ENCODE results near the gene DOCK3. TPM values are rescaled to one million over a fixed set of nuclear protein-coding genes. Genes with fewer than 3 reads are reported as not detected.

DOCK3 gene
- total and polyA plus RNA-seq, 2 of the 4 experiments (the other 2 are of a cell fraction), result under 0.01 to 0.12 TPM

- in situ Hi-C loops (cut with MboI; ENCODE audit: low sequenced_read_pairs) (no loop called here), dilution Hi-C loops (cut with HindIII; ENCODE audit: low sequenced_read_pairs, unreplicated experiment) (no loop called here), intact Hi-C loops (cut with micrococcal nuclease) (loop anchor here (10.0 kb wide), 1 partner anchor 586 kb away; no protein-coding TSS in a partner anchor)
- H4K20me1 ChIP-seq (ENCODE audit: insufficient read depth, low read length), result no peaks in the 10 kb centered on the region
- H3K9me3 ChIP-seq (ENCODE audit: control insufficient read depth, insufficient read depth, low read length), result no peaks in the 10 kb centered on the region
- H4K8ac ChIP-seq (ENCODE audit: low read depth in 2 of 2, low read length in 2 of 2), result no peak overlapping the region
- H3K23ac ChIP-seq (ENCODE audit: low read depth, low read length), result no peak overlapping the region
- H3K27ac ChIP-seq (ENCODE audit: insufficient read depth, low read length), result no peak overlapping the region
- H2BK120ac ChIP-seq (ENCODE audit: low read depth, low read length), result 0 out of 2 replicates have a peak overlapping the region, but pooled peaks have one; percentile 3
- no peak overlapping the region for H3K18ac ChIP-seq (ENCODE audit: low read depth, low read length)
- no peak overlapping the region for H2BK20ac ChIP-seq (ENCODE audit: low read depth, low read length)
- H3K4me1 ChIP-seq (ENCODE audit: control insufficient read depth, insufficient read depth, low read length), result peaks cover 14% of the 10 kb centered on the region
- H3K9ac ChIP-seq (ENCODE audit: low read depth, low read length), result no peak overlapping the region
- no peaks in the 10 kb centered on the region for H3K36me3 ChIP-seq (ENCODE audit: control insufficient read depth, insufficient read depth, low read length)
- no peak overlapping the region for H2AFZ ChIP-seq (replicated peaks; ENCODE audit: low read length, poor library complexity)
- no peak overlapping the region for H3K4me2 ChIP-seq (ENCODE audit: low read depth, low read length)
- BruUV-seq (replicated peaks), result no TSS peak
- H2AK5ac ChIP-seq (ENCODE audit: low read depth, low read length), result no peak overlapping the region
- ATAC-seq (ENCODE audit: low read depth) (no peak), DNase-seq (no peak)
- no peak overlapping the region for H3K14ac ChIP-seq (replicated peaks; ENCODE audit: low read depth, low read length)
- peaks cover 9% of the 10 kb centered on the region for H3K9me1 ChIP-seq (ENCODE audit: insufficient read depth, low read length)
- no peak overlapping the region for H4K91ac ChIP-seq (ENCODE audit: insufficient read depth, low read depth, low read length)
- ChIA-PET POLR2A (ENCODE audit: unreplicated experiment) (no interaction called here), CTCF (no interaction called here)
- H2BK5ac ChIP-seq (ENCODE audit: low read depth, low read length, poor library complexity, severe bottlenecking), result no peak overlapping the region
- 100% methylated on average over 1 of the region's 3 CpGs; no CpG with 5 or more reads in 1 of the 2 experiments for WGBS, 2 experiments (ENCODE audit: extremely low coverage in 2 of 2, insufficient read length in 1 of 2)
- no peak overlapping the region for H3K4me3 ChIP-seq (ENCODE audit: insufficient read depth, low read depth, low read length)
- TF ChIP-seq MAFK (IDR thresholded peaks at IDR 0.05; ENCODE audit: low read depth, low read length) (no peak), ELK1 (IDR thresholded peaks at IDR 0.05; ENCODE audit: borderline replicate concordance, low read depth, low read length) (no peak), FOS (IDR thresholded peaks at IDR 0.05; ENCODE audit: low read depth, low read length) (no peak), USF2 (IDR thresholded peaks at IDR 0.05; ENCODE audit: low read depth, low read length) (no peak), MXI1 (IDR thresholded peaks at IDR 0.05; ENCODE audit: borderline replicate concordance, low read depth, low read length) (no peak), MAZ (IDR thresholded peaks at IDR 0.05; ENCODE audit: borderline replicate concordance, low read depth, low read length) (no peak), CEBPB (IDR thresholded peaks at IDR 0.05; ENCODE audit: low read depth, low read length) (no peak), BHLHE40 (IDR thresholded peaks at IDR 0.05; ENCODE audit: low read depth, low read length) (no peak), SMC3 (IDR thresholded peaks at IDR 0.05; ENCODE audit: low read depth, low read length) (no peak), POLR2A (IDR thresholded peaks at IDR 0.05; ENCODE audit: low read depth, low read length) (no peak), RAD21 (IDR thresholded peaks at IDR 0.05; ENCODE audit: low read length) (no peak), CTCF (conservative IDR thresholded peaks at IDR 0.05; ENCODE audit: low read depth, low read length) (no peak), NFE2L2 (IDR thresholded peaks at IDR 0.05; ENCODE audit: low read depth, low read length) (no peak), RFX5 (IDR thresholded peaks at IDR 0.05; ENCODE audit: low read depth, low read length) (no peak), RCOR1 (IDR thresholded peaks at IDR 0.05; ENCODE audit: insufficient replicate concordance, low read length) (no peak)
- H3K4ac ChIP-seq (ENCODE audit: low read depth, low read length), result 0 out of 2 replicates have a peak overlapping the region, but pooled peaks have one; percentile 24
- H4K5ac ChIP-seq (ENCODE audit: low read depth, low read length), result no peak overlapping the region
- no peak overlapping the region for H2AK9ac ChIP-seq (replicated peaks; ENCODE audit: low read depth, low read length, poor library complexity)
- no peaks in the 10 kb centered on the region for H3K79me1 ChIP-seq (ENCODE audit: low read depth in 1 of 2, low read length in 2 of 2)
- no peak overlapping the region for H3K56ac ChIP-seq (ENCODE audit: extremely low read depth, insufficient read depth, low read length)
- H2BK15ac ChIP-seq (ENCODE audit: low read depth, low read length), result no peak overlapping the region
- no peaks in the 10 kb centered on the region; the same call in 1 of the 2 replicates for H3K27me3 ChIP-seq (ENCODE audit: control insufficient read depth, insufficient read depth, low read length)
These were observed 663.9 kb downstream of the DOCK3 start for GRCh38 chr3:51338632-51339031.

Measured in IMR-90 (cell line).